H1 (cell line): Measurements from ENCODE around the gene FAR2. TPM values are rescaled to one million over a fixed set of nuclear protein-coding genes. Genes with fewer than 3 reads are reported as not detected.

Source experiments
- CTCF ChIA-PET: fragments of 300-600 bp; sonication (Branson Sonifier 250); formaldehyde crosslinking; loops from one replicate; lab custom pipeline; 2021; ENCODE audit not compliant: partially characterized antibody; lab: Charles Lee
- POLR2A ChIA-PET: fragments of 300-600 bp; sonication (Branson Sonifier 250); formaldehyde crosslinking; loops from one replicate; lab custom pipeline; 2021; ENCODE audit warnings: inconsistent platforms; ENCODE audit not compliant: partially characterized antibody; lab: Charles Lee
- DNase-seq, 2 experiments: peaks; one replicate each; pipeline versions ENCODE4 v3.0.0 to v3.0.0-alpha.2; 2010 to 2022; ENCODE audit warnings: low spot score in 2 of 2, low read depth in 1 of 2, mixed read lengths in 1 of 2
- FAIRE-seq: peaks from 2 replicates; lab custom pipeline; 2011; peaks lifted over from hg19 to GRCh38; lab: Jason Lieb, UNC
- H2AFZ ChIP-seq: 2 replicates; pipeline ENCODE4 v1.8.1; 2012; ENCODE audit warnings: low read length, inconsistent platforms
- H2AK5ac ChIP-seq: 2 replicates; pipeline ENCODE4 v1.6.1; 2013; ENCODE audit warnings: low read depth, low read length
- H2BK120ac ChIP-seq: replicated peaks from 2 replicates; pipeline ENCODE3; 2013; ENCODE audit warnings: low read depth, low read length, inconsistent platforms
- H2BK12ac ChIP-seq: 2 replicates; pipeline ENCODE4 v1.6.1; 2013; ENCODE audit warnings: low read depth, low read length
- H2BK15ac ChIP-seq: 2 replicates; pipeline ENCODE4 v1.6.1; 2013; ENCODE audit warnings: low read length
- H2BK20ac ChIP-seq: 2 replicates; pipeline ENCODE4 v1.6.1; 2013; ENCODE audit warnings: low read length
- H2BK5ac ChIP-seq: 2 replicates; pipeline ENCODE4 v1.6.1; 2013; ENCODE audit warnings: low read depth, low read length
- H3K14ac ChIP-seq: 2 replicates; pipeline ENCODE4 v1.6.1; 2013; ENCODE audit warnings: inconsistent platforms; ENCODE audit not compliant: insufficient read length
- H3K18ac ChIP-seq: 2 replicates; pipeline ENCODE4 v1.6.1; 2013; ENCODE audit warnings: low read length; ENCODE audit errors: extremely low read depth
- H3K23ac ChIP-seq: 2 replicates; pipeline ENCODE4 v1.6.1; 2013; ENCODE audit warnings: inconsistent platforms; ENCODE audit not compliant: insufficient read length
- H3K23me2 ChIP-seq: 2 replicates; pipeline ENCODE4 v1.6.1; 2013; ENCODE audit warnings: low read depth, low read length
- H3K27ac ChIP-seq: 2 replicates; pipeline ENCODE4 v1.6.1; 2011; ENCODE audit warnings: low read depth, low read length, inconsistent platforms
- H3K27me3 ChIP-seq, 4 experiments: replicated peaks in 1 of 4; 1 replicate in 1 of 4; 2 replicates in 3 of 4; pipeline versions ENCODE4 v1.6.1 to v1.8.1; 2011 to 2013; ENCODE audit warnings: low read length in 3 of 4, mild to moderate bottlenecking in 3 of 4, inconsistent platforms in 2 of 4, mixed read lengths in 2 of 4, moderate library complexity in 1 of 4; ENCODE audit not compliant: control insufficient read depth in 3 of 4, insufficient read depth in 3 of 4; ENCODE audit errors: extremely low read depth in 1 of 4
- H3K36me3 ChIP-seq, 4 experiments: 2 replicates each; pipeline versions ENCODE4 v1.6.1 to v1.8.1; 2011 to 2013; ENCODE audit warnings: mild to moderate bottlenecking in 4 of 4, low read length in 3 of 4, moderate library complexity in 2 of 4, control low read depth in 1 of 4, inconsistent platforms in 1 of 4; ENCODE audit not compliant: insufficient read depth in 4 of 4, control insufficient read depth in 2 of 4
- H3K4ac ChIP-seq: replicated peaks from 2 replicates; pipeline ENCODE3; 2013; ENCODE audit warnings: low read length, low read depth, mixed read lengths, inconsistent platforms; ENCODE audit not compliant: insufficient read length
- H3K4me1 ChIP-seq, 4 experiments: replicated peaks in 1 of 4; 1 replicate in 1 of 4; 2 replicates in 3 of 4; pipeline versions ENCODE4 v1.6.1 to v1.8.1; 2011 to 2013; ENCODE audit warnings: low read length in 3 of 4, inconsistent platforms in 2 of 4, mixed read lengths in 1 of 4; ENCODE audit not compliant: insufficient read depth in 4 of 4, control insufficient read depth in 3 of 4
- H3K4me2 ChIP-seq, 2 experiments: 2 replicates each; pipeline versions ENCODE4 v1.6.1 to v1.8.1; 2011 to 2013; ENCODE audit warnings: low read depth in 2 of 2, low read length in 2 of 2, control low read depth in 1 of 2, inconsistent platforms in 1 of 2, mild to moderate bottlenecking in 1 of 2; ENCODE audit not compliant: insufficient read depth in 1 of 2
- H3K4me3 ChIP-seq, 4 experiments: fragments of 200-600, 300-600 bp in 1 of 4; sonication (generic), shearing (Covaris generic), sonication (Bioruptor Twin) in 1 of 4; 2 replicates each; pipeline versions ENCODE4 v1.5.1 to v1.8.1; 2011 to 2016; ENCODE audit warnings: low read length in 4 of 4, low read depth in 3 of 4, control low read depth in 2 of 4, inconsistent platforms in 2 of 4, mild to moderate bottlenecking in 2 of 4, mixed read lengths in 1 of 4, moderate library complexity in 1 of 4; ENCODE audit not compliant: insufficient read depth in 2 of 4; ENCODE audit errors: extremely low read depth in 1 of 4
- H3K56ac ChIP-seq: replicated peaks from 2 replicates; pipeline ENCODE3; 2013; ENCODE audit warnings: low read depth, mild to moderate bottlenecking, mixed read lengths, low read length, inconsistent platforms; ENCODE audit not compliant: insufficient read length
- H3K79me1 ChIP-seq: 2 replicates; pipeline ENCODE4 v1.6.1; 2013; ENCODE audit warnings: low read depth, low read length, control low read depth
- H3K79me2 ChIP-seq, 2 experiments: 2 replicates each; pipeline versions ENCODE4 v1.6.1 to v1.8.1; 2012 to 2013; ENCODE audit warnings: low read length in 2 of 2, mild to moderate bottlenecking in 2 of 2, inconsistent platforms in 1 of 2; ENCODE audit not compliant: insufficient read depth in 2 of 2, control insufficient read depth in 1 of 2
- H3K9ac ChIP-seq, 4 experiments: replicated peaks in 1 of 4; 1 replicate in 1 of 4; 2 replicates in 3 of 4; pipeline versions ENCODE4 v1.6.1 to v1.8.1; 2011 to 2013; ENCODE audit warnings: low read depth in 3 of 4, low read length in 3 of 4, control low read depth in 2 of 4, mild to moderate bottlenecking in 2 of 4, moderate library complexity in 2 of 4, inconsistent platforms in 1 of 4; ENCODE audit errors: extremely low read depth in 1 of 4
- H3K9me3 ChIP-seq, 2 experiments: 2 replicates each; pipeline versions ENCODE4 v1.6.1 to v1.8.1; 2012 to 2013; ENCODE audit warnings: mild to moderate bottlenecking in 2 of 2, moderate library complexity in 2 of 2, control low read depth in 1 of 2, inconsistent platforms in 1 of 2, low read depth in 1 of 2, low read length in 1 of 2, mixed read lengths in 1 of 2; ENCODE audit not compliant: insufficient read depth in 2 of 2
- H4K20me1 ChIP-seq, 2 experiments: replicated peaks in 1 of 2; 2 replicates each; pipeline versions ENCODE3 to v1.8.1; 2011 to 2013; ENCODE audit warnings: inconsistent platforms in 2 of 2, low read length in 2 of 2, mild to moderate bottlenecking in 1 of 2; ENCODE audit not compliant: insufficient read depth in 2 of 2, control insufficient read depth in 1 of 2
- H4K5ac ChIP-seq: 2 replicates; pipeline ENCODE4 v1.6.1; 2013; ENCODE audit warnings: low read length, low read depth, mixed read lengths, inconsistent platforms; ENCODE audit not compliant: insufficient read length
- H4K8ac ChIP-seq: 2 replicates; pipeline ENCODE4 v1.8.0; 2013; ENCODE audit warnings: mild to moderate bottlenecking, moderate library complexity, low read length, inconsistent platforms; ENCODE audit not compliant: insufficient read depth; ENCODE audit errors: extremely low read depth
- H4K91ac ChIP-seq: replicated peaks from 2 replicates; pipeline ENCODE3; 2013; ENCODE audit warnings: low read length, mixed read lengths, inconsistent platforms; ENCODE audit not compliant: insufficient read length
- CTBP2 ChIP-seq: IDR thresholded peaks from 2 replicates; pipeline ENCODE4 v1.7.0; 2011; ENCODE audit warnings: borderline replicate concordance, mild to moderate bottlenecking, moderate library complexity, mixed read lengths, low read length; ENCODE audit not compliant: insufficient read depth, insufficient read length
- JUN ChIP-seq: IDR thresholded peaks from 2 replicates; pipeline ENCODE4 v1.6.1; 2011; ENCODE audit warnings: low read depth, mild to moderate bottlenecking, improper control_type of control experiment, low read length
- RFX5 ChIP-seq: IDR thresholded peaks from 2 replicates; pipeline ENCODE4 v1.6.1; 2011; ENCODE audit warnings: low read depth, low read length, improper control_type of control experiment, borderline replicate concordance
- SIRT6 ChIP-seq: IDR thresholded peaks from one replicate; pipeline ENCODE4 v1.7.1; 2012; ENCODE audit warnings: low read length, inconsistent platforms
- ZNF274 ChIP-seq: IDR thresholded peaks from 2 replicates; pipeline ENCODE4 v1.7.0; 2012; ENCODE audit warnings: low read length, borderline replicate concordance; ENCODE audit errors: extremely low read depth
- WGBS, 2 experiments: shearing (Covaris generic) in 1 of 2; methylation state at CpG; one replicate each; pipeline versions ENCODE4 v1.1.6 to v1.1.7; 2013 to 2015; ENCODE audit warnings: low lambda C conversion rate in 2 of 2, mixed read lengths in 2 of 2, inconsistent platforms in 1 of 2, low coverage in 1 of 2, missing lambda C conversion rate in 1 of 2; ENCODE audit not compliant: insufficient replicate concordance in 2 of 2, insufficient coverage in 1 of 2, insufficient read length in 1 of 2; ENCODE audit errors: extremely low coverage in 1 of 2, missing lambda C conversion rate in 1 of 2; 5-methylcytosine and 5-hydroxymethylcytosine counted together
- polyA plus RNA-seq, 7 experiments: library from polyadenylated mRNA; depleted of rRNA in 3 of 7; stranded (reverse) in 5 of 7; unstranded in 2 of 7; fragments of >200 nt in 5 of 7; fragments of 200-250 nt in 2 of 7; gene quantifications; 1 replicate in 5 of 7; 2 replicates in 1 of 7; 4 replicates in 1 of 7; pipeline versions ENCODE4 v1.2.1 to v1.2.3, GENCODE V29; 2011 to 2013; ENCODE audit warnings: missing spikeins in 2 of 7, mixed read lengths in 2 of 7
- total RNA-seq: library from RNA; stranded (reverse); fragmentation: NEBNext Ultra II Directional; extraction: Animal tissue kit (Norgen Biotek cat#: 25700); gene quantifications from 2 replicates; pipeline ENCODE4 v1.2.1, GENCODE V29; 2021

The FAR2 gene
- total and polyA plus RNA-seq, 2 of the 8 experiments (the other 6 are each of a cell fraction or from before 2014, with no cell fraction given), result 24.0 to 24.1 TPM

DNA sequence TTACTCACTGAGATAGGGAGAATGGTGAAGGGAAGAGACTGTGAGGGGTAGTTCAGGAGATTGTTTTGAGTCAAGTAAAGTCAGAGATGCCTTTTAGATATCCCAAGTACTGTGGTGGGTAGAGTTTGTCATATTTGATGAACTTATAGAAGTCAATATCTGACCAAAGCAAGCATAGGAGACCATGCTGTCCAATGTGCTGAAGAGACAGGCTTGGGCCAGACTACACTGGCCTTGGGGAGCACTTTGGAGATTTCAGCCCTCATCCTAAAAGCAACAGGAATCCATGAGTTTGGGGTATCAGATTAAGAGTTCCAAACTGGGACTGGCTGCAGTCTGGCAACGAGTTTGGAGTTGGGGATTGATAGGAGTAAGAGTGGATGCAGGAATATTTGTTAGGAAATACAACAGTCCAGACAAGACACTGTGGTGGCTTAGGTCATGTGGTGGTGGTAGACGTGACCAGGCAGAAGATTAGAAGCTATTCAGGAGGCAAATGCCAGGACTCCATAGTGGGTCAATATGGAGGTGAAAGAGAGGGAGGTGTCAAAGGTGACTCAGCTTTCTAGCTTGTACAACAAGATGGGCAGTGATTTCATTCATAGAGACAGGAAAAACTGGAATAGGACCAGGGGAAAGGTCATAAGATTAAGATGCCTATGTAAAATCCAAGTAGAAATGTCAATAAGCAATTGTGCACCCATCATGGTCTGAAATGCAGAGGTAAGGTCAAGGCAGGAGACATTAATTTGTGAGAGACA lies 81.9 kb downstream of the FAR2 start:
- WGBS, 2 experiments, result 98% methylated on average over 2 of the region's 2 CpGs; no CpG with 5 or more reads in 1 of the 2 experiments
- DNase-seq, result no peak
- Histone ChIP-seq H3K4me3 (no peak overlapping the region), H2BK15ac (no peak overlapping the region), H2AFZ (no peak overlapping the region), H3K36me3 (no peaks in the 10 kb centered on the region), H4K20me1 (no peaks in the 10 kb centered on the region), H3K4me2 (no peak overlapping the region), H3K27ac (no peak overlapping the region), H3K14ac (no peak overlapping the region), H3K27me3 (no peaks in the 10 kb centered on the region), H3K4me1 (peaks cover 2 to 9% (median 8%) of the 10 kb centered on the region in 4 experiments; a peak in 6 of 7 replicates), H3K79me1 (no peaks in the 10 kb centered on the region), H3K18ac (no peak overlapping the region), H2BK12ac (peak overlapping the region; percentile 98; the same call in 1 of the 2 replicates), H2BK120ac (no peak overlapping the region), H2AK5ac (0 out of 2 replicates have a peak overlapping the region, but pooled peaks have one; percentile 19), H3K4ac (no peak overlapping the region), H3K79me2 (no peaks in the 10 kb centered on the region), H4K8ac (no peak overlapping the region), H3K56ac (no peak overlapping the region), H2BK20ac (no peak overlapping the region), H4K5ac (no peak overlapping the region), H4K91ac (no peak overlapping the region), H3K23ac (no peak overlapping the region), H2BK5ac (no peak overlapping the region; the same call in 1 of the 2 replicates), H3K9ac (no peak overlapping the region), H3K9me3 (no peaks in the 10 kb centered on the region), H3K23me2 (no peaks in the 10 kb centered on the region)
- ChIA-PET CTCF (no interaction called here), POLR2A (interaction anchor here (0.5 kb wide), 1 partner anchor 1092 kb away, joined by 3 read pairs; no protein-coding TSS in a partner anchor)
- FAIRE-seq, result no peak
- TF ChIP-seq RFX5, result no peak
- no peak for TF ChIP-seq SIRT6
- no peak for TF ChIP-seq CTBP2
- TF ChIP-seq JUN, result no peak
- TF ChIP-seq ZNF274, result no peak
